WTC11 (cell line): ENCODE measurements around the gene RNF152.

Experiments used
- ATF1 ChIP-seq: sonication (generic); formaldehyde crosslinking; IDR thresholded peaks from 2 replicates; pipeline ENCODE4 v1.8.1; 2023; ENCODE audit warnings: mild to moderate bottlenecking, moderate library complexity, missing genetic modification reagents
- ATF6 ChIP-seq: sonication (generic); formaldehyde crosslinking; IDR thresholded peaks from 2 replicates; pipeline ENCODE4 v1.8.1; 2023; ENCODE audit warnings: mild to moderate bottlenecking, missing genetic modification reagents
- CBFB ChIP-seq: sonication (generic); formaldehyde crosslinking; IDR thresholded peaks from 2 replicates; pipeline ENCODE4 v1.8.1; 2022; ENCODE audit warnings: mild to moderate bottlenecking, low read depth, missing genetic modification reagents
- CREM ChIP-seq: sonication (generic); formaldehyde crosslinking; IDR thresholded peaks from 2 replicates; pipeline ENCODE4 v1.8.1; 2022; ENCODE audit warnings: mild to moderate bottlenecking, missing genetic modification reagents, moderate library complexity
- CTCF ChIP-seq: fragments of 200-600 bp; IDR thresholded peaks from 2 replicates; pipeline ENCODE4 v1.8.0; 2022; ENCODE audit warnings: antibody characterized with exemption
- E2F1 ChIP-seq: sonication (generic); formaldehyde crosslinking; IDR thresholded peaks from 2 replicates; pipeline ENCODE4 v1.8.0; 2022; ENCODE audit warnings: mild to moderate bottlenecking, missing genetic modification reagents
- FOXK1 ChIP-seq: sonication (generic); formaldehyde crosslinking; IDR thresholded peaks from 2 replicates; pipeline ENCODE4 v1.8.0; 2022; ENCODE audit warnings: mild to moderate bottlenecking, moderate library complexity, missing genetic modification reagents
- FOXP1 ChIP-seq: sonication (generic); formaldehyde crosslinking; IDR thresholded peaks from 2 replicates; pipeline ENCODE4 v1.8.0; 2022; ENCODE audit warnings: missing genetic modification reagents, mild to moderate bottlenecking, moderate library complexity, borderline replicate concordance
- JUN ChIP-seq: sonication (generic); formaldehyde crosslinking; IDR thresholded peaks from 2 replicates; pipeline ENCODE4 v1.8.0; 2023; ENCODE audit warnings: mild to moderate bottlenecking, missing genetic modification reagents
- NFE2L1 ChIP-seq: sonication (generic); formaldehyde crosslinking; IDR thresholded peaks from 2 replicates; pipeline ENCODE4 v1.8.1; 2023; ENCODE audit warnings: missing genetic modification reagents
- SP1 ChIP-seq: sonication (generic); formaldehyde crosslinking; conservative IDR thresholded peaks from 2 replicates; pipeline ENCODE4 v1.8.1; 2022; ENCODE audit warnings: missing genetic modification reagents
- ZNF263 ChIP-seq: sonication (generic); formaldehyde crosslinking; IDR thresholded peaks from 2 replicates; pipeline ENCODE4 v1.8.1; 2022; ENCODE audit warnings: low read depth, mild to moderate bottlenecking, moderate library complexity, missing genetic modification reagents
- ZNF423 ChIP-seq: fragments of 250-450 bp; sonication (Bioruptor Pico); IDR thresholded peaks from 2 replicates; pipeline ENCODE4 v2.1.2; 2022; ENCODE audit warnings: mild to moderate bottlenecking, moderate library complexity
- ZSCAN18 ChIP-seq: fragments of 250-450 bp; sonication (Bioruptor Pico); IDR thresholded peaks from 2 replicates; pipeline ENCODE4 v2.1.2; 2022; ENCODE audit warnings: mild to moderate bottlenecking, moderate library complexity

GRCh38 chr18:61850756-61851155 lies 42.1 kb downstream of the RNF152 start:
- TF ChIP-seq ZNF263 (CRISPR knock-in tag) = no peak
- TF ChIP-seq SP1 (CRISPR knock-in tag) = no peak
- TF ChIP-seq CTCF = no peak
- TF ChIP-seq CREM (CRISPR knock-in tag) = no peak
- TF ChIP-seq FOXP1 (CRISPR knock-in tag) = no peak
- no peak for TF ChIP-seq ZSCAN18
- no peak for TF ChIP-seq ATF1 (CRISPR knock-in tag)
- no peak for TF ChIP-seq ATF6
- TF ChIP-seq E2F1 (CRISPR knock-in tag) = no peak
- no peak for TF ChIP-seq FOXK1 (CRISPR knock-in tag)
- no peak for TF ChIP-seq JUN (CRISPR knock-in tag)
- no peak for TF ChIP-seq NFE2L1 (CRISPR knock-in tag)
- no peak for TF ChIP-seq ZNF423 (CRISPR knock-in tag)
- no peak for TF ChIP-seq CBFB (CRISPR knock-in tag)
